ENCODE data around the gene PTGES3.
"Not testable (repeated sequence)": the region's sequence is repeated elsewhere in the genome, so short reads cannot be mapped to it uniquely, and the experiment has no call there.

Gene PTGES3, protein sequence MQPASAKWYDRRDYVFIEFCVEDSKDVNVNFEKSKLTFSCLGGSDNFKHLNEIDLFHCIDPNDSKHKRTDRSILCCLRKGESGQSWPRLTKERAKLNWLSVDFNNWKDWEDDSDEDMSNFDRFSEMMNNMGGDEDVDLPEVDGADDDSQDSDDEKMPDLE

GRCh38 chr12:56688129-56688845 is at the start of gene PTGES3:
TSS of gene PTGES3 (minus strand) at chr12:56688284. CDS start at chr12:56687999, 285 bp downstream.
- DNase-seq (ENCODE audit: low spot score) = peak; percentile 98

DNA sequence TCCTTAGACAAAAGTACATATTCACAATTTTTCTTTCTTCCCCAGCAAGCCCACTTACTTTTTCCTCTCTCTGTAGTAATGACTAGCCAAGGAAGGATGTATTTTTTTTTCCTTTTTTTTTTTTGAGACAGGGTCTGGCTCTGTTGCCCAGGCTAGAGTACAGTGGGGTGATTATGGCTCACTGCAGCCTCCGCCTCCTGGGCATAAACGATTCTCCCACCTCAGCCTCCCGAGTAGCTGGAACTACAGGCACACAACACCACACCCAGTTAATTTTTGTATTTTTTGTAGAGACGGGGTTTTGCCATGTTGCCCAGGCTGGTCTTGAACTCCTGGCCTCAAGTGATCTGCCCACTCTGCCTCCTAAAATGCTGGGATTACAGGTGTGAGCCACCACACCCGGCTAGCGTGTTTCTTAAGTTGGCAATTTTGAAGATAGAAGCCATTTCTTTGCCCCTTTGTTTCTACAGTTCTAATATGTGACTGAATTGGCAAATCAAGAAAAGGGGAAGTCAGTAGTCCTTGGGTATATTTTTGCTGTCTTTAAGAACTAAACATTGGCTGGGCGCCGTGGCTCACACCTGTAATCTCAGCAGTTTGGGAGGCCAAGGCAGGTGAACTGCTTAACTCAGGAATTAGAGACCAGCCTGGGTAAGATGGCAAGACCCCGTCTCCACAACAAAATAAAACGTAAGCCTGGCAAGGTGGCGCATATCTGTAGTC is 40.2 kb upstream of the PTGES3 start:
- no peak for DNase-seq (ENCODE audit: low spot score)

DNA sequence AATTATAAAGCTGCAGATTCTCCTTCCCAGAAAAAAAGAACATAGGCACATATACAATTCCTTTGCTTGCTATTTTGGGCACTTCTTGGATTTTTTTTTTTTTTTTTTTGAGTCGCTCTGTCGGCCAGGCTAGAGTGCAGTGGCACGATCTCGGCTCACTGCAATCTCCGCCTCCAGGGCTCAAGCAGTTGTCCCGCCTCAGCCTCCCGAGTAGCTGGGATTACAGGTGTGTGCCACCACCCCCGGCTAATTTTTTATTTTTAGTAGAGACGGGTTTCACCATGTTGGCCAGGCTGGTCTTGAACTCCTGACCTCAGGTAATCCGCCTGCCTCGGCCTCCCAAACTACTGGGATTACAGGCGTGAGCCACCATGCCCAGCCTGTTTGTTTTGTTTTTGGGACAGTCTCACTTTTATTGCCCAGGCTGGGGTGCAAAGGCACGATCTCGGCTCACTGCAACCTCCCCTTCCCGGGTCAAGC is 38.2 kb upstream of the PTGES3 start:
- DNase-seq (ENCODE audit: low spot score) = not testable (repeated sequence)

GRCh38 chr12:56725723-56726102 is 37.6 kb upstream of the PTGES3 start:
- DNase-seq (ENCODE audit: low spot score) = no peak

DNA sequence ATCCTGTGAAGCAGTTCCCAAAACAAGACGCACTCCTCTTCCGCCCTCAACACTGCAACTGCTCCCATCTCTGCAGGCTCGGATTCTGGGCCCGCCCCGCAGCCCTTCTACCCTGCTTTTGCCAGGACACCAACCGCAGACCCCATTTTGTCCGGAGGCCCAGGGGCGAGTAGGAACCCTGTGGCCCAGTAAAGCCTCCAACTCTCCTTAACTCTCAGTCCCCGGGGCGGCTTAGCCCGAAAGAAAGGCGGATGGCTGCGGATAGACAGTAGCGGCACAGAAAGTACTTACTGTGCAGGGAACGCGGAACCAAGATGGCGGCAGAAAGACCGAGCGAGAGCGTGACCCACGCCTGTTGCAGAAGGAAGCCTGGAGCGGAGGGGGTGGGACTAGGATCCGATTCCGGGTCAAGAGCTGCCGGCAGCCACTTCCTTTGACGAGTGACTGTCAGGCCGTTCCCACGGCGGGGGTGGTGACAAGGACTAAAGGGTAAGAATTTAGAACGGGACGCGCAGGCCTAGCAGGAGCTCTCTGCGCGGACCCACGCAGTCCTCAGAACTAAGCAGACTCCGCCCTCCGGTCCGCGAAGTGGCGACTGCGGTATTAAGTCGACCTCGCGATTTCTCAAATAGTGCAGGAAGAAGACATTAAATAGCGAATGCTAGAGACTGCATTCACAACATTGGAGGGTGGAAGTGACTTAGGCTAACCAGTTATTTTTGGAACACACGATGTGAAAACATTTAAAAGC is 37.1 kb upstream of the PTGES3 start, which contains the start of gene NACA:
NACA (minus strand) TSS at position 328 of the 751 bp plus-strand sequence. CDS start 778 bp downstream, outside the sequence.
- peak; percentile 98 for DNase-seq (ENCODE audit: low spot score)

GRCh38 chr12:56724701-56724971 is 36.6 kb upstream of the PTGES3 start:
- DNase-seq (ENCODE audit: low spot score) = peak; percentile 20

- no peak for DNase-seq (ENCODE audit: low spot score)
These were observed 36.0 kb upstream of the PTGES3 start for GRCh38 chr12:56723889-56724700.

DNA sequence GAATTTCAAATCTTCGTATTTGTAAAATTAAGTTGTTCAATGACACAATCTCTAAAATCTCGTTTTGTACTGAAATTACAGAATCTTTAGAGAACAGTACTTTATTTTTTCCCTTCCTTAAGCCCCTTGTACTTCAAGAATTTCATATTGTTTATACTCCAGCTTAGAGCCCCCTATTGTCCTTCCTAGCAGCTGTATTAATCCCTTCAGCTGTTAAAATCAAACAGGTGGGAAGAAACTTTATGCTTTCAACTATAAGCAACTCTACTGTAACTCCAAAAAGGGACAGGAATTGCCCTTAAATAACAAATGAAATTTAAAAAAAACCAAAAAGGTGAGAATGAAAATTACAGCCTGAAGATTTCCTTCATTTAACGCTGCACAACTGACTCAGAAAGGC is 35.3 kb upstream of the PTGES3 start:
- no peak for DNase-seq (ENCODE audit: low spot score)

DNA sequence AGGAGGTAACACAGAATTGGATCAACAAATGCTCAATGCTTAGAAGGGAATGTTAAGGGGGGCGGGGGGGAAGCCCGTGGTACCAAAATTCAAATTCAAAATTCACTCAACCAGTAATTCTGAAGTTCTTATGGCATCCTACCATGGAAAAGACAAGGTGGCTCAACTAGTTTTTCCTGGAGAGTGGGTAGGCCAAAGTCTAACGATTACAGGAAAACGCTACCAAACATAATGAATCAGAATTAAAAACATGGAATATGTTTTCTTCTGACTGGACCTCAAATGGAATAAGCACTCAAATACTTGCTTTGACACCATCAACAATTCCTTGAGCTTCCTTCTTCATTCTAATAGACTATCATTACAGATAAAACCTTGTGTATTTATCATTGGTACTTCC is 34.7 kb upstream of the PTGES3 start:
- DNase-seq (ENCODE audit: low spot score) = no peak

- DNase-seq (ENCODE audit: low spot score) = no peak
These were observed 33.6 kb upstream of the PTGES3 start for GRCh38 chr12:56721721-56722120.

GRCh38 chr12:56721216-56721615 is 33.1 kb upstream of the PTGES3 start:
- DNase-seq (ENCODE audit: low spot score) = no peak

DNA sequence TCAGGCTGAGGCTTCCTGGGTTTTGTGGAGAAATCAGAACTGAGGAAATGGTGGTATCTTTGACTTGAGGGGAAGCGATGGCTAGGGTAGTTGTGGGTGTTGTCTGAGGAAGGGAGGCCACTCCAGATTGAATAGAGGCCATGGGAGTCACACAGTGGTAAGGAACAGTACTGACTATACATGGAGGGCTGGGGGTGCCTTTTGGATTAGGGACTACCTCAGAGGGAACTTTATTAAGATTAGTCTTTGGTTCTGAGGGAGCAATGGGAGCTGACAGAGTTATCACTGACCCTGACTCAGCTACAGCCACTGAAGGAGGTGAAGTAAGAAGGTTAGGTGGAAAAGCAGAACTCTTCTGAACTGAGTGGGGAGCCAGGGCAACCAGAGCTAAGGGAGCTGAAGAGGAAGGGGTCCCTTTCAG is 32.7 kb upstream of the PTGES3 start:
- no peak for DNase-seq (ENCODE audit: low spot score)

DNA sequence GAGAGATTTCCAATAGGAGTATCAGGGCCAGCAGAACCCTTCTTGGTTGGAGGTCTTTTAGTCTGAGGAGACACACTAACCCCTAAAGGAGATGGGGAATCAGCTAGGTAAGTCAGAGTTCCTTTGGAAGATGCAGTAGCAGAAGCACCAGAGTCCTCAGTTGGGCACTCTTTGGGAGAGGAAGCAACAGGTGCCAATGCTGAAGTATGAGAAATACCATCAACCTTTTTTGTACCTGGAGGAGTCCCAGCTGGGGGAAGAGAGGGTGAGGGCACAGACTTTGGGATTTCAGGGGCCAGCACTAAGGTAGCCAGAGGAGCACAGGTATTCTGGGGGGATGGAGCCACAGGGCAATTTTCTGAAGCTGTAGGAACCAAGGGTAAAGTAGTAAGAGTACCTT is 31.0 kb upstream of the PTGES3 start:
- no peak for DNase-seq (ENCODE audit: low spot score)

GRCh38 chr12:56718636-56719035 is 30.6 kb upstream of the PTGES3 start:
- DNase-seq (ENCODE audit: low spot score) = no peak

DNA sequence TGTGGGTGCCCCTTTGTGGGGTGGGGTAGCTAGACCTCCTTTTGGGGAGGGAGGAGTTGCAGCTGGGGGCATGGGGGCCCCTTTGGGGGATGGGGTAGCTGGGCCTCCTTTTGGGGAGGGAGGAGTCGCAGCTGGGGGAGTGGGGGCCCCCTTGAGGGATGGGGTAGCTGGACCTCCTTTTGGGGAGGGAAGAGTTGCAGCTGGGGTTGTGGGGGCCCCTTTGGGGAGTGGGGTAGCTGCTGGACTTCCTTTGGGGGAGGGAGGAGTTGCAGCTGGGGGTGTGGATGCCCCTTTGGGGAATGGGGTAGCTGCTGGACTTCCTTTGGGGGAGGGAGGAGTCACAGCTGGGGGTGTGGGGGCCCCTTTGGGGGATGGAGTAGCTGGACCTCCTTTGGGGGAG is 30.1 kb upstream of the PTGES3 start:
- no peak for DNase-seq (ENCODE audit: low spot score)

DNA sequence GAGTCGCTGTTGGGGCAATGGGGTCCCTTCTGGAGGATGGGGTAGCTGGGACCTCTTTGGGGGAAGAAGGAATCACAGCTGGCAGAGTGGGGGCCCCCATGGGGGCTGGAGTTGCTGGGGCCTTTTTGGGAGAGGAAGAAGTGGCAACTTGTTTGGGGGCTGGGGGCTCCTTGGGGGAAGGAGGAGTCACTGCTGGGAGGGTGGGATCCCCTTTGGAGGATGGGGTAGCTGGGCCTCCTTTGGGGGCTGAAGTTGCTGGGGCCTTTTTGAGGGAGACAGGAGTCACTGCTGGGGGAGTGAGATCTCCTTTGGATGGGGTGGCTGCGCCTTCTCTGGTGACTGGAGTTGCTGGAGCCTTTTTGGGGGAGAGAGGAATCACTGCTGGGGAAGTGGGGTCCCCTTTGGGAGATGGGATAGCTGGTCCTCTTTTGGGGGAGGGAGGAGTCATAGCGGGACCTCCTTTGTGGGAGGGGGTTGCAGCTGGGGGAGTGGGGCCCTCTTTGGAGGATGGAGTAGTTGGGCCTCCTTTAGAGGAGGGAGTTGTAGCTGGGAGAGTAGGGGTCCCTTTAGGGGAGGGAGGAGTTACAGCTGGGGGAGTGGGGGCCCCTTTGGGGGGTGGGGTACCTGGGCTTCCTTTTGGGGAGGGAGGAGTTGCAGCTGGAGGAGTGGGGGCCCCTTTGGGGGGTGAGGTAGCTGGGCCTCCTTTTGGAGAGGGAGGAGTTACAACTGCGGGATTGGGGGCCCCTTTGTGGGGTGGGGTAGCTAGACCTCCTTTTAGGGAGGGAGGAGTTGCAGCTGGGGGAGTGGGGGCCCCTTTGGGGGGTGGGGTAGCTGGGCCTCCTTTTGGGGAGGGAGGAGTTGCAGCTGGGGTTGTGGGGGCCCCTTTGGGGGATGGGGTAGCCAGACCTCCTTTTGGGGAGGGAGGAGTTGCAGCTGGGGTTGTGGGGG is 29.1 kb upstream of the PTGES3 start:
- DNase-seq (ENCODE audit: low spot score) = no peak

DNA sequence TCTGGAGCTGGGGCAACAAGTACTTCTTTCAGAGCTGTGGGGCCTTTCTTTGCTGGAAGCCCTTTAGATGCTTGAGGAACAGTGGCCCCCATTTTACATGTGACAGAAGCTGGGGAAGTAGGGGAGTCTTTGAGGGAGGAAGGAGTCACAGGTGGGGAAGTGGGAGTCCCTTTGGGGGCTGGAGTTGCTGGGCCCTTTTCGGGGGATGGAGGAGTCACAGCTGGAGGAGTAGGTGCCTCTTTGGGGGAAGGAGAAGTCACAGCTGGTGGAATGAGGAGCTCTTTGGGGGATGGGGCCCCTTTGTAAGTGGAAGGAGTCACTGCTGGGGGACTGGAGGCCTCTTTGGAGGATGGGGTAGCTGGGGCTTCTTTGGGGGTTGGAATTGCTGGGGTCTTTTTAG is 28.4 kb upstream of the PTGES3 start:
- DNase-seq (ENCODE audit: low spot score) = no peak

GRCh38 chr12:56715798-56716197 is 27.7 kb upstream of the PTGES3 start:
- DNase-seq (ENCODE audit: low spot score) = no peak

- DNase-seq (ENCODE audit: low spot score) = no peak
These were observed 26.4 kb upstream of the PTGES3 start for GRCh38 chr12:56714431-56714929.

- DNase-seq (ENCODE audit: low spot score) = no peak
These were observed 25.3 kb upstream of the PTGES3 start for GRCh38 chr12:56713345-56713744.
